Ecto neural progenitor cell (in vitro differentiated cells): ENCODE data around the gene TKT.

Experiments used
- DNase-seq: peaks from one replicate; pipeline ENCODE4 v3.0.0-alpha.2; 2018; ENCODE audit warnings: low spot score

TKT gene

DNA sequence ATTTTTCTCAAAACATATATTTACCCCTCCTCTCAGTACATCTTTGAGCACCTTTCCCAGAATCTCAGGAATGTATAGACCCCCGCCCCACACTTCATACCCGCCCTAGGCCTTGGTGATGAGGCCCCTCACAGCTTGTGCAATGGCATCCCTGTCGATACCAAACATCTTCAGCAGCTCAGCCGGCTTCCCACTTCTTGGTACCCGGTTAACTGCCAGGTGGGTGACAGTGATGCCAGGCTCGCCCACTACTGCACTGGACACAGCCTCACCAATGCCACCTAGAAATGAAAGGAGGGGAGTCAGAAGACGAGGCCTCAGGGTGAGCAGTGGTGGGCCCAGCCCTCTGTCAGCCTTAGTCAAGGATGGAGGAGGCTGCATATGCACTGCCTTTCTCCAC is 30.2 kb downstream of the TKT start:
- DNase-seq: no peak

- DNase-seq: no peak
Measured at GRCh38 chr3:53225181-53225580, 30.6 kb downstream of the TKT start.

DNA sequence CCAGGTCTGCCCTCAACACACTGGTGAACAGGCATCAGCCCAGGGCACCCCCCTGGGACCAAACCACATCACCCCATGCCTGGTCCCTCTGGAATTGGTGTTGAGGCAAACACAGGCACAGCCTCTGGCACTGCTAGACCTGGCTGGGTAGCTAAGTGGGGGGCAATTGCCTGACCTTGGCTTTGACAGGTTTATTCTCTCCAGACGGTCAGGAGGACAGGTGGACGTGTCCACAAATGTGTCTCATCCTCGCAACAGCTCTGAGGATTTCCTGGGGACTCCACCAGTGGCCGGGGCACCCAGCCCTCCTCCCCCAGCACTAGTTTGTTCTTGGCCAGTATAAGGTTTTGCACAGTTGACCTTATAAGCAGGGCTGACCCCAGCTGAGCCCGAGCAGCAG is 31.3 kb downstream of the TKT start:
- no peak for DNase-seq

DNA sequence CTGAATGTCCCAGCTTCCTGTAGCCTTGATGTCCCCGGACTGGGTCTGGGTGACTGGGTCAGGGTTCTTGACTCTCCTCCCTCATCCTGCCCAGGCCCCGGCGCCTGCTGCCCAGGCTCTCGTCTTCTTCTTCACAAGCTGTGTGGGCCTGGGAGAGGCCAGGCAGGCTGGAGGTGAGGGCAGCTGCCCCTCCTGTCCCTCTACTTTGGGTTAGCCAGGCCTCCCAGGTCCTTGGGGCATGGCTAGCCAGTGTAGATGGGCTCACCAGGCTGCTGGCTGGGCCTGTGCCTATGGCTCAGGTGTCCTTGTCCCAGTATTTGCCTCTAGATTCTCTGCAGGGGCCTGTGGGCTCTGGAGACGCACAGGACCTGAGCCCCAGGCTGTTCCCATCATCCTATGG is 31.8 kb downstream of the TKT start:
- DNase-seq: no peak

DNA sequence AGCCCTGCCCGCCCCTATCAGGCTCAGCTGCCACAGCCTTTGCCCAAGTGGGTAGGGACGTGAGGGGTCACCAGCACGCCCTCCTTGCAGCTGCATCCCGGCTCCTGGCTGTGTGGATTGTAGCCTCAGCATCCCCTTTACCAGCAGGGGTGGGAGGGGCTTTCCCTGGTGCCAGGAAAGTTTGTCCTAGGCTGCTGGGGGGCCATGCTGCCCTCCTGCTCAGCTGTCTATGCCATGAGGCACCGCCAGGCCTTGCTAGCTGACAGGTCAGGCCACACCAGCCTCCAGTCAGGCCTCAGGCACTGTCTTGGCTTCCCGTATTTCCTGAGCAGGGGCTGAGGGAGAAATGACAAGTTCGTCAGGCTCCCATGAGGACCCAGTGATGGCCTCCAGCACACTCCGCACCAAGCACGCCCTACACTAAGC is 32.3 kb downstream of the TKT start:
- no peak for DNase-seq

GRCh38 chr3:53223025-53223424 is 32.8 kb downstream of the TKT start:
- no peak for DNase-seq

DNA sequence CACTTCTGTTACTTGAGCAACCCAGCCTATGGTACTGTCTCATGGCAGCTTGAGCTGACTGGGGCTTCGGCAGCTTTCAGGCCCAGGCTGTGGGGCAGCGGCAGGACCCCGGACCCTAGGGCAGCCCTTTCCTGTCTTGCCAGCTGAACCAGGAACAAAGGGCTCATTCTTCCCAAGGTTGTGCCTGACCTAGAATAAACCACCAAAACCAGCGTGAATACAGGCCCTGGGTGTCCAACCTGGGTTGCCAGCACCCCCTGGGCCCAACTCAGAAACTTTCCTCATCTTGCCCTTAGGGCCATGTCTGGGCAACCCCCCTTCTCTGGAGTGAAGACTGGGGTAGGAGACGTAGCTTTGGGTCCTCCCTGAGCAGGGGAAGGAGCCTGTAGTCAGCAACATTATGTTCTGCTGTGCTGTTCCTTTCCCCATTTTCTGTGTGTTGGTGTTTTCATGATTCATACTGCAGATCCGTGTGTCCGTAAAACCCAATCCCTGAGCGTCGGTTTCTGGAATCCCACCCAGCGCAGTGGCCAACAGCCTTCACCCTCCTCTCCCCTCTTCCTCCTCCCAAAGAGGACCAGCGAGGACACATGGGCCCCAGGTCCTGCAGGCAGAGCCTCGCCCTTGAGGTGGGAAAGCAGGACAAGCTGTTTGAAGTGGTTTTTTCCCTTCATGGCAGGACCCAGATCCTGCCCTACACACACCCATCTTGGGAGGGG is 33.5 kb downstream of the TKT start:
- DNase-seq: no peak

DNA sequence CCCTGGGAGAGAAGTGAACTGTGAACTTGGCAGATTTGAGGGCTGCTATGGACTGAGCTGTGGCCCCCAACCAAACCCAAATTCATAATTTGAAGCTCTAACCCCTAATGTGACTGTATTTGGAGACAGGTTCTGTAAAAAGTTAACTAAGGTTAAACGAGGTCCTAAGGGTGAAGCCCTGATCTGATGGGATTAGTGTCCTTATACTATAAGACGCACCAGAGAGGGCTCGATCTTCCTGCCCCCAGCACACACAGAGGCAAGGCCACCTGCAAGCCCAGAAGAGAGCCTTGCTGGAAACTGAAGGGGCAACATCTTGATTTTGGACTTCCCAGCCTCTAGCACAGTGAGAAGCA is 34.0 kb downstream of the TKT start:
- DNase-seq: no peak

DNA sequence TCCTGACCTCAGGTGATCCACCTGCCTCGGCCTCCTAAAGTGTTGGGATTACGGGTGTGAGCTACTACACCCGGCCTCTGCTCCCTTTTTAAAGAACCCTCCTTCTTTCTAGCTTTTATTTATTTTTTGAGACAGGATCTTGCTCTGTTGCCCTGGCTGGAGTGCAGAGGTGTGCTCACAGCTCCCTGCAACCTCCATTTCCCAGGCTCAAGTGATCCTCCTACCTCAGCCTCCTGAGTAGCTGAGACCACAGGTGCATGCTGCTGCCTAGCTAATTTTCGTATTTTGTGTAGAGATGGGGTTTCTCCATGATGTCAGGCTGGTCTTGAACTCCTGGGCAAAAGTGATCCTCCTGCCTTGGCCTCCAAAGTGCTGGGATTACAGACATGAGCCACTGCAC is 34.5 kb downstream of the TKT start:
- no peak for DNase-seq

GRCh38 chr3:53219895-53220483 is 35.8 kb downstream of the TKT start:
- DNase-seq: peak; percentile 92

GRCh38 chr3:53218131-53218530 is 37.7 kb downstream of the TKT start:
- DNase-seq: no peak

DNA sequence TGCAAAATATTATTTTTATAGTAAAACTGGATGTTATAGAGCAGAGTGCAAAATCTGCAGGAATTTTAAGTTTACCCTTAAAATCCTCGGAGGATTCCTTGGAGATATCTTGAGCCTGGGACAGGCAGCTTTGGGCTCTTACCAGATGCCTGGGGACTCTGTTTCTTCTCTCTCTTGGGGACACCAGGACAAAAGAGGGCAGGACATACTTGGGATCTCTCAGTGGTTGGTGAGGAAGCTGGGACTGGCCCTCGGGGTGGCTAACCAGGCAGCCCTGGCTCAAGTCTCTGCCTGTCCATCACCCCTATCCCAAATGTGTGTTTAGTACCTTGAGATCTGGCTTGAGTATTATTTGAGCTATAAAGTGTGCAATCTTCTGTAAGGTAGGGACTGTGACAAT is 38.6 kb downstream of the TKT start:
- no peak for DNase-seq

- no peak for DNase-seq
Measured at GRCh38 chr3:53216723-53217122, 39.1 kb downstream of the TKT start.

DNA sequence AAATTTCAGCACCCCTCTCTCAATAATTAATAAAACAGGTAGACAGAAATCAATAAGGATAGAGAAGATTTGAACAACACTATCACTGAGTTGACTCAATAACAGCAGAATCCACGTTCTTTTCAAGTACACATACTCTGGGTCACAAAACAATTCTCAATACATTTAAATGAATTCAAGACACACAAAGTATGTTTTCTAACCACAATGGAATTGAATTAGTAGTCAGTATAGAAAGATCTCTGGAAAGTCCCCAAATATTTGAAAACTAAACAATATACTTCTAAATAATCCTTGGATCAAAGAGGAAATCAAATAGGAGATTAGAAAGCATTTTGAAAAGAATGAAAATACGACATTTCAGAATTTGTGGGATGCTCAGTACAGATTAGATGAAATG is 40.0 kb downstream of the TKT start:
- no peak for DNase-seq

- no peak for DNase-seq
Measured at GRCh38 chr3:53213276-53213675, 42.5 kb downstream of the TKT start.

- no peak for DNase-seq
Measured at GRCh38 chr3:53211706-53212702, 43.8 kb downstream of the TKT start.

- DNase-seq: no peak
Measured at GRCh38 chr3:53202331-53203015, 53.3 kb downstream of the TKT start.

DNA sequence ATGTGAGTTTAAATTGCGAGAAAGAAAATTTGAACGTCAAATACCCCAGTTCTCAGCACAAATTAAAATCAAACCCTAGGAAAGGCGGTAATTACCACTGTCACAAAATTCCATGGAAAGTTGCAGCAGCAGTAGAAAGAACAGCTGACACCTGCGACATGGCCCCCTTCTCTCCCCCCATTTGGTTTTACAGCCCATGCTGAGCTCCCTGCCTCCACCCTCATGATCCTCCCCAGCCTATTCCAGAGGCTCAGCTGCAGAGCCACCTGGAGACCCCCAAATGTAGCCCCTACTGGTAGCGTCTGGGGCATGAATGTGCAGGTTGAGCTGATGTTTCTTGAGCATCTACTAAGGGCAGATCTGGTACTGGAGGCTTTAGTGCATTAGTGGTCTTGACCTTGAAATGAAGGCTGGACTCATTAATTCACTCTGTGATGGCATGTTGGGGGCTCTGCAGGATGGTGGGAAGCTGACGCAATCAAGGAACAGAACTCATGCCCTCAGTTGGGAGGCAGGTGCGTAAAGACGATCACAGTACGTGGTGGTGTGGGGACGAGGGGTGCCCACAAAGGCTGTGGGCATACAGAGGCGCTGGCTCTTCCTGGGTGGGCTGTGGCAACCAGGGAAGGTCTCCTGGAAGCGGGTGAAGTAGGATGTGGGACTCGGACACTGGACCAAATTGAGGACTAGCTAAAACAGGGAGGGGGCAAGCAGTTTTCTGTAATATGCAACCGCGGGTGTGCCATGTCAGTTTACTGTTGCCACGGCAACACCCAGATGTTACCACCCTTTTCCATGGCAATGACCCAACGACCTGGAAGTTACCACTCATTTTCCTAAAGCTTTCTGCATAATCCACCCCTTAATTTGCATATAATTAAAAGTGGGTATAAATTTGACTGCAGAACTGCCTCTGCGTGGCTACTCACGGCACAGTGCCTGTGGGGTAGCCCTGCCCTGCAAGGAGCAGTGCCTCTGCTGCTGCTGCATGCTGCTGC is 55.0 kb downstream of the TKT start:
- no peak for DNase-seq

DNA sequence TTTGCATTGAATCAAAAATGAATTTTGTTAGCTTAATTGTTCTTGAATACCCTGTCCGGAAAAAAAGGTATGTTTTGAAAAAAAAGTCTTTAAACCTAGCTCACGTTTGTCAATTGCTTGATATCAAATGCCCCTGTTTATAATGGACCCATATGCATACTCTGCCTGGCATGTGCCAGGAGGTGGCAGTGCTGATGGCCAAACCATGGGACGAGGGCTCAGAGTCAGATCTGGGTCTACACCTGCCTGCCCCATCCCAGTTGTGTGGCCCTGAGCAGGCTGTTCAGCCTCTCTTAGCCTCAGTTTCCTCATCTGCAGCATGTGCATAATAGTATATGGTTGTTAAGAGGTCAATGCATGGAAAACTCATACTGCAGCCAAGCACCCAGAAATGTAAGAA is 56.0 kb downstream of the TKT start:
- DNase-seq: no peak

DNA sequence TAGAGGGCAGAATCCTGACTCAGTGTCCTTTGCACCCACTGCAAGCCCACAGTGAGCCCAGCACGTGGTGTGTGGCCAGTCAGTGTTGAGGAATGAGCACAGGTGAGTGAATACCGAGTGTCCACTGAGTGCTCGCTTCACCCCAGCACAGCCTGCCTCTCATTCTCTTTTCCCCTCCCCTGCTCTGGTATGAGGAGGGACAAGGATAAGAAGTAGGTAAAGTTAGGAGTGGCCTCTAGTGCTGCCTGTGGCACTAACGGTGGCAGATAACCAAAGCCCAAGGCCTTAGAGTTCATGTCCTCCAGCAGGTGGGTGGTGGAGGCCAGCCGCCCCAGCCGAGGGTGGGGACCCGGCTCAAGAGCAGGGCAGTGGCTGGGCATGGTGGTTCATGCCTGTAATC is 56.8 kb downstream of the TKT start:
- DNase-seq: no peak
